GM18909 (cell line): Measurements from ENCODE around the gene BRF1.
"Not testable (repeated sequence)": the region's sequence is repeated elsewhere in the genome, so short reads cannot be mapped to it uniquely, and the experiment has no call there.

ENCODE experiments used
- ATAC-seq: cut with Tn5 transposase; IDR thresholded peaks from one replicate; pipeline ENCODE4 v1.9.1; 2021; ENCODE audit warnings: mild to moderate bottlenecking; ENCODE audit not compliant: unreplicated experiment, poor library complexity

Gene BRF1

GRCh38 chr14:105300542-105301102 is at the start of gene BRF1:
Gene BRF1, minus strand, starts transcription at chr14:105301001. Its CDS starts 372 bp downstream, at chr14:105300629.
- peak; percentile 91 for ATAC-seq

GRCh38 chr14:105349992-105350391 is 49.2 kb upstream of the BRF1 start:
- no peak for ATAC-seq

- no peak for ATAC-seq
Observed at GRCh38 chr14:105348945-105349699, 48.3 kb upstream of the BRF1 start.

- ATAC-seq = no peak
Observed at GRCh38 chr14:105348169-105348944, 47.6 kb upstream of the BRF1 start.

- ATAC-seq = no peak
Observed at GRCh38 chr14:105347587-105347968, 46.8 kb upstream of the BRF1 start.

- ATAC-seq = no peak
Observed at GRCh38 chr14:105346876-105347586, 46.2 kb upstream of the BRF1 start.

- ATAC-seq = no peak
Observed at GRCh38 chr14:105346200-105346533, 45.4 kb upstream of the BRF1 start.

GRCh38 chr14:105343194-105343593 is 42.4 kb upstream of the BRF1 start:
- ATAC-seq = no peak

GRCh38 chr14:105340821-105341733 is 40.3 kb upstream of the BRF1 start:
- ATAC-seq = no peak

GRCh38 chr14:105337966-105338741 is 37.4 kb upstream of the BRF1 start:
- ATAC-seq = no peak

- no peak for ATAC-seq
Observed at GRCh38 chr14:105337433-105337832, 36.6 kb upstream of the BRF1 start.

GRCh38 chr14:105336477-105337287 is 35.9 kb upstream of the BRF1 start:
- no peak for ATAC-seq

- no peak for ATAC-seq
Observed at GRCh38 chr14:105335735-105336476, 35.1 kb upstream of the BRF1 start.

- not testable (repeated sequence) for ATAC-seq
Observed at GRCh38 chr14:105335231-105335542, 34.4 kb upstream of the BRF1 start.

- ATAC-seq = no peak
Observed at GRCh38 chr14:105334383-105335230, 33.8 kb upstream of the BRF1 start.

- no peak for ATAC-seq
Observed at GRCh38 chr14:105333613-105334364, 33.0 kb upstream of the BRF1 start.
